MM.1S (cell line): ENCODE results near the gene PACS2.

Experiments used
- DNase-seq: peaks from one replicate; pipeline ENCODE4 v3.0.0-alpha.2; 2015
- H2AFZ ChIP-seq: fragments of 300-600 bp; sonication (generic); 2 replicates; pipeline ENCODE4 v1.6.0; 2016; ENCODE audit warnings: antibody characterized with exemption, low read length
- H3F3A ChIP-seq: fragments of 300-600 bp; sonication (generic); 2 replicates; pipeline ENCODE4 v1.6.1; 2016; ENCODE audit warnings: mild to moderate bottlenecking, antibody characterized with exemption, low read length, moderate library complexity, mixed read lengths; ENCODE audit not compliant: insufficient read depth
- H3K27ac ChIP-seq: fragments of 300-600 bp; sonication (generic); 2 replicates; pipeline ENCODE4 v1.5.1; 2016; ENCODE audit warnings: mild to moderate bottlenecking, low read length
- H3K27me3 ChIP-seq: fragments of 300-600 bp; sonication (generic); replicated peaks from 2 replicates; pipeline ENCODE4 v1.6.0; 2016; ENCODE audit warnings: low read length; ENCODE audit not compliant: insufficient read depth
- H3K36me3 ChIP-seq: fragments of 300-600 bp; sonication (generic); replicated peaks from 2 replicates; pipeline ENCODE4 v1.6.1; 2016; ENCODE audit warnings: mild to moderate bottlenecking, low read length, mixed read lengths; ENCODE audit not compliant: insufficient read depth
- H3K4me1 ChIP-seq: fragments of 300-600 bp; sonication (generic); 2 replicates; pipeline ENCODE4 v1.6.1; 2016; ENCODE audit warnings: low read length, mixed read lengths
- H3K4me2 ChIP-seq: fragments of 300-600 bp; sonication (generic); 2 replicates; pipeline ENCODE4 v1.6.0; 2016; ENCODE audit warnings: low read depth, low read length
- H3K4me3 ChIP-seq: fragments of 300-600 bp; sonication (generic); 2 replicates; pipeline ENCODE4 v1.5.1; 2016; ENCODE audit warnings: low read length, mixed read lengths
- H3K79me2 ChIP-seq: fragments of 300-600 bp; sonication (generic); 2 replicates; pipeline ENCODE4 v1.6.1; 2016; ENCODE audit warnings: mixed run types, low read length, mixed read lengths
- H3K9ac ChIP-seq: fragments of 300-600 bp; sonication (generic); 2 replicates; pipeline ENCODE4 v1.6.1; 2016; ENCODE audit warnings: low read length, mixed read lengths
- H3K9me2 ChIP-seq: fragments of 300-600 bp; sonication (generic); replicated peaks from 2 replicates; pipeline ENCODE4 v1.6.1; 2016; ENCODE audit warnings: mild to moderate bottlenecking, low read length, mixed read lengths; ENCODE audit not compliant: insufficient read depth
- H3K9me3 ChIP-seq: fragments of 300-600 bp; sonication (generic); replicated peaks from 2 replicates; pipeline ENCODE4 v1.6.1; 2016; ENCODE audit warnings: mild to moderate bottlenecking, low read length, mixed read lengths; ENCODE audit not compliant: insufficient read depth
- H4K20me1 ChIP-seq: fragments of 300-600 bp; sonication (generic); 2 replicates; pipeline ENCODE4 v1.6.1; 2016; ENCODE audit warnings: mild to moderate bottlenecking, low read length, moderate library complexity, mixed read lengths; ENCODE audit not compliant: insufficient read depth
- CTCF ChIP-seq: fragments of 300-600 bp; sonication (generic); IDR thresholded peaks from 2 replicates; pipeline ENCODE4 v1.5.1; 2016; ENCODE audit warnings: antibody characterized with exemption, low read length, mixed read lengths
- EZH2 ChIP-seq: fragments of 300-600 bp; sonication (generic); optimal IDR thresholded peaks from 2 replicates; pipeline ENCODE3; 2017; ENCODE audit warnings: low read depth, mild to moderate bottlenecking, antibody characterized with exemption, low read length, mixed read lengths
- EZH2phosphoT487 ChIP-seq: fragments of 300-600 bp; sonication (generic); IDR thresholded peaks from 2 replicates; pipeline ENCODE4 v1.6.1; 2018; ENCODE audit warnings: antibody characterized with exemption, low read length

PACS2 gene

GRCh38 chr14:105369653-105370040, 55.1 kb downstream of the PACS2 start:
- no peaks in the 10 kb centered on the region for H3K36me3 ChIP-seq
- no peak overlapping the region for H2AFZ ChIP-seq
- H3K4me3 ChIP-seq: no peak overlapping the region
- no peaks in the 10 kb centered on the region for H3K27me3 ChIP-seq
- no peaks in the 10 kb centered on the region for H3K9me3 ChIP-seq
- H3F3A ChIP-seq: no peaks in the 10 kb centered on the region
- H3K9me2 ChIP-seq: no peaks in the 10 kb centered on the region
- H3K4me2 ChIP-seq: no peak overlapping the region
- TF ChIP-seq CTCF (no peak), EZH2 (no peak), EZH2phosphoT487 (no peak)
- no peak overlapping the region for H3K27ac ChIP-seq
- no peaks in the 10 kb centered on the region for H3K79me2 ChIP-seq
- no peak for DNase-seq
- no peaks in the 10 kb centered on the region for H4K20me1 ChIP-seq
- no peaks in the 10 kb centered on the region for H3K4me1 ChIP-seq
- no peak overlapping the region for H3K9ac ChIP-seq

GRCh38 chr14:105374389-105374788, 59.8 kb downstream of the PACS2 start:
- H3K9ac ChIP-seq: no peak overlapping the region
- no peaks in the 10 kb centered on the region for H3K36me3 ChIP-seq
- no peak for DNase-seq
- no peak overlapping the region for H3K4me2 ChIP-seq
- H3K27ac ChIP-seq: no peak overlapping the region
- no peaks in the 10 kb centered on the region for H3K9me2 ChIP-seq
- H4K20me1 ChIP-seq: no peaks in the 10 kb centered on the region
- no peaks in the 10 kb centered on the region for H3K9me3 ChIP-seq
- TF ChIP-seq EZH2phosphoT487 (no peak), CTCF (no peak), EZH2 (no peak)
- no peak overlapping the region for H2AFZ ChIP-seq
- no peaks in the 10 kb centered on the region for H3K4me1 ChIP-seq
- no peaks in the 10 kb centered on the region for H3K79me2 ChIP-seq
- H3K4me3 ChIP-seq: no peak overlapping the region
- no peaks in the 10 kb centered on the region for H3K27me3 ChIP-seq
- H3F3A ChIP-seq: no peaks in the 10 kb centered on the region

GRCh38 chr14:105375635-105376057, 61.1 kb downstream of the PACS2 start:
- Histone ChIP-seq H3K27me3 (no peaks in the 10 kb centered on the region), H3K9ac (no peak overlapping the region), H3K4me1 (no peaks in the 10 kb centered on the region), H2AFZ (no peak overlapping the region), H3K36me3 (no peaks in the 10 kb centered on the region), H3K4me2 (no peak overlapping the region), H3F3A (no peaks in the 10 kb centered on the region), H3K4me3 (no peak overlapping the region), H4K20me1 (no peaks in the 10 kb centered on the region), H3K9me3 (no peaks in the 10 kb centered on the region), H3K9me2 (no peaks in the 10 kb centered on the region), H3K79me2 (no peaks in the 10 kb centered on the region), H3K27ac (no peak overlapping the region)
- no peak for DNase-seq
- TF ChIP-seq CTCF (no peak), EZH2phosphoT487 (no peak), EZH2 (no peak)
